Glutamatergic neuron (in vitro differentiated cells): ENCODE measurements around the gene ANO1. TPM values are rescaled to one million over a fixed set of nuclear protein-coding genes. Genes with fewer than 3 reads are reported as not detected.

ENCODE experiments used
- DNase-seq: peaks from one replicate; pipeline ENCODE4 v3.0.0; 2022
- H3K27ac Mint-ChIP-seq: one replicate; pipeline ENCODE4 v1.8.0; 2020; ENCODE audit warnings: mild to moderate bottlenecking, mixed read lengths, inconsistent platforms; ENCODE audit not compliant: unreplicated experiment
- H3K27me3 Mint-ChIP-seq: one replicate; pipeline ENCODE4 v1.8.0; 2020; ENCODE audit warnings: mild to moderate bottlenecking, moderate library complexity, mixed read lengths, inconsistent platforms; ENCODE audit not compliant: unreplicated experiment
- H3K36me3 Mint-ChIP-seq: one replicate; pipeline ENCODE4 v1.8.0; 2020; ENCODE audit warnings: mild to moderate bottlenecking, mixed read lengths, inconsistent platforms; ENCODE audit not compliant: unreplicated experiment
- H3K4me1 Mint-ChIP-seq: one replicate; pipeline ENCODE4 v1.8.0; 2020; ENCODE audit warnings: mild to moderate bottlenecking, low read depth, mixed read lengths, inconsistent platforms; ENCODE audit not compliant: unreplicated experiment
- H3K4me3 Mint-ChIP-seq: one replicate; pipeline ENCODE4 v1.8.0; 2020; ENCODE audit warnings: mild to moderate bottlenecking, mixed read lengths, inconsistent platforms; ENCODE audit not compliant: unreplicated experiment
- H3K9me3 Mint-ChIP-seq: one replicate; pipeline ENCODE4 v1.8.0; 2020; ENCODE audit warnings: mild to moderate bottlenecking, moderate library complexity, mixed read lengths, inconsistent platforms; ENCODE audit not compliant: unreplicated experiment
- total RNA-seq: library from RNA; stranded (reverse); fragmentation: NEBNext Ultra II Directional; extraction: Animal tissue kit (Norgen Biotek cat#: 25700); gene quantifications from one replicate; pipeline ENCODE4 v1.2.1, GENCODE V29; 2021; ENCODE audit not compliant: unreplicated experiment
- TF ChIP-seq, protein P1 (sequence below): fragments of 200-600 bp; sonication (generic); IDR thresholded peaks from one replicate; pipeline ENCODE4 v1.5.0; 2021; ENCODE audit not compliant: partially characterized antibody, unreplicated experiment

ANO1 gene
- total RNA-seq, 1 donor from 2014 or later, result not detected

DNA sequence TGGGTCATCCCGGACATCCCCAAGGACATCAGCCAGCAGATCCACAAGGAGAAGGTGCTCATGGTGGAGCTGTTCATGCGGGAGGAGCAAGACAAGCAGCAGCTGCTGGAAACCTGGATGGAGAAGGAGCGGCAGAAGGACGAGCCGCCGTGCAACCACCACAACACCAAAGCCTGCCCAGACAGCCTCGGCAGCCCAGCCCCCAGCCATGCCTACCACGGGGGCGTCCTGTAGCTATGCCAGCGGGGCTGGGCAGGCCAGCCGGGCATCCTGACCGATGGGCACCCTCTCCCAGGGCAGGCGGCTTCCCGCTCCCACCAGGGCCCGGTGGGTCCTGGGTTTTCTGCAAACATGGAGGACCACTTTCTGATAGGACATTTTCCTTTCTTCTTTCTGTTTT is 109.7 kb downstream of the ANO1 start:
- no peak for DNase-seq
- H3K4me1 Mint-ChIP-seq, result peaks cover 6% of the 10 kb centered on the region
- H3K9me3 Mint-ChIP-seq, result peaks cover 2% of the 10 kb centered on the region
- H3K27me3 Mint-ChIP-seq, result peaks cover 16% of the 10 kb centered on the region
- H3K4me3 Mint-ChIP-seq, result no peak overlapping the region
- TF ChIP-seq, protein P1, sequence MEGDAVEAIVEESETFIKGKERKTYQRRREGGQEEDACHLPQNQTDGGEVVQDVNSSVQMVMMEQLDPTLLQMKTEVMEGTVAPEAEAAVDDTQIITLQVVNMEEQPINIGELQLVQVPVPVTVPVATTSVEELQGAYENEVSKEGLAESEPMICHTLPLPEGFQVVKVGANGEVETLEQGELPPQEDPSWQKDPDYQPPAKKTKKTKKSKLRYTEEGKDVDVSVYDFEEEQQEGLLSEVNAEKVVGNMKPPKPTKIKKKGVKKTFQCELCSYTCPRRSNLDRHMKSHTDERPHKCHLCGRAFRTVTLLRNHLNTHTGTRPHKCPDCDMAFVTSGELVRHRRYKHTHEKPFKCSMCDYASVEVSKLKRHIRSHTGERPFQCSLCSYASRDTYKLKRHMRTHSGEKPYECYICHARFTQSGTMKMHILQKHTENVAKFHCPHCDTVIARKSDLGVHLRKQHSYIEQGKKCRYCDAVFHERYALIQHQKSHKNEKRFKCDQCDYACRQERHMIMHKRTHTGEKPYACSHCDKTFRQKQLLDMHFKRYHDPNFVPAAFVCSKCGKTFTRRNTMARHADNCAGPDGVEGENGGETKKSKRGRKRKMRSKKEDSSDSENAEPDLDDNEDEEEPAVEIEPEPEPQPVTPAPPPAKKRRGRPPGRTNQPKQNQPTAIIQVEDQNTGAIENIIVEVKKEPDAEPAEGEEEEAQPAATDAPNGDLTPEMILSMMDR, result no peak
- H3K27ac Mint-ChIP-seq, result no peak overlapping the region
- H3K36me3 Mint-ChIP-seq, result no peaks in the 10 kb centered on the region

DNA sequence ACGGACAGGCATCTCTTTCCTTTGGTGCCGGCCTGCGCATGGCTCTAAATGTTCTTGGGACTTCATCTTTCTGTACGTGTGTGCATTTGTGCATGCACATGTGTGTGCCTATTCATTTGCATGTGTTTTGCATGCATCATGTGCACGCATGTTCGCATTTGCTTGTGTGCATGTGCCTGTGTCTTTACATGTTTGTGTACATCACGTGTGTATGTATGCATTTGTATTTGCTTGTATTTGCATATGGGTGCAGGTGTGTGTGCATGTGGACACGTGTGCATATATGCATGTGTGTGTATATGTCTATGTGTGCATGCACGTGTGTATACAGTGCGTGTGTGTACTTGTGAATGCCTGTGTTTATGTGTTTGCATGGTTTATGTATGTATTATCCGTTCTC is 111.5 kb downstream of the ANO1 start:
- DNase-seq, result no peak
- Mint-ChIP-seq H3K9me3 (peaks cover 2% of the 10 kb centered on the region), H3K4me1 (peaks cover 6% of the 10 kb centered on the region), H3K36me3 (no peaks in the 10 kb centered on the region), H3K27ac (no peak overlapping the region), H3K4me3 (no peak overlapping the region), H3K27me3 (peaks cover 12% of the 10 kb centered on the region)
- TF ChIP-seq, protein P1, result no peak

DNA sequence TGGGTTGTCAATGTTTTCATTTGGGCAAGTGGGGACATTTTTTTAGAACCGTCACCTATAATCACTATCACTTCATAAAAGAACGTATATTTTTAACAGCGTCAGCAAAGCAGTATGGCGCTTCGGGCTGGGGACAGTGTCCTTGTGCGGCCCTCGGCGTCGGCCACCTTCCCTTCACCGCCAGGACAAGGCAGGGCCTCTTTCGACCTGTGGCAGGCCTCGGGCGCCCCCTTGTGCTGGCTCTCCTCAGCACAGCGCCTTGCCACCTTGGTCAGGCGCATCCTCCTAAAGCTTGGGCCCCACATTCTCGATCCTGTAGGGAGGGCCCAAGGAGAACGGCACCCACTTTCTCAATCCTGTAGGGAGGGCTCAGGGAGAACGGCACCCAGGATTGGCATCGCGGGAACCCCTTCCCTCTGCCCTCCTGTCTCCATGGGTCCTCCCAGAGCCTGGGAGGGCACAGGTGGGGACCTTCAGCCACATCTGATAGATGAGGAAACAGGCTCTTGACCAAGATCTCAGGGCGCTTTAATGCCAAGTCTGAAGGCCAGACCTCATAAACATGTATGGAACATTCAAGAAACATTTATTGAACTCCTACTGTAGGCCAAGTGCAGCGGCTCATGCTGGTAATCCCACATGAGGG is 113.5 kb downstream of the ANO1 start:
- Mint-ChIP-seq H3K4me3 (no peak overlapping the region), H3K27ac (no peak overlapping the region), H3K4me1 (peaks cover 6% of the 10 kb centered on the region), H3K27me3 (peaks cover 12% of the 10 kb centered on the region), H3K36me3 (no peaks in the 10 kb centered on the region), H3K9me3 (peaks cover 2% of the 10 kb centered on the region)
- TF ChIP-seq, protein P1, result peak; percentile 90
- peak; percentile 93 for DNase-seq

DNA sequence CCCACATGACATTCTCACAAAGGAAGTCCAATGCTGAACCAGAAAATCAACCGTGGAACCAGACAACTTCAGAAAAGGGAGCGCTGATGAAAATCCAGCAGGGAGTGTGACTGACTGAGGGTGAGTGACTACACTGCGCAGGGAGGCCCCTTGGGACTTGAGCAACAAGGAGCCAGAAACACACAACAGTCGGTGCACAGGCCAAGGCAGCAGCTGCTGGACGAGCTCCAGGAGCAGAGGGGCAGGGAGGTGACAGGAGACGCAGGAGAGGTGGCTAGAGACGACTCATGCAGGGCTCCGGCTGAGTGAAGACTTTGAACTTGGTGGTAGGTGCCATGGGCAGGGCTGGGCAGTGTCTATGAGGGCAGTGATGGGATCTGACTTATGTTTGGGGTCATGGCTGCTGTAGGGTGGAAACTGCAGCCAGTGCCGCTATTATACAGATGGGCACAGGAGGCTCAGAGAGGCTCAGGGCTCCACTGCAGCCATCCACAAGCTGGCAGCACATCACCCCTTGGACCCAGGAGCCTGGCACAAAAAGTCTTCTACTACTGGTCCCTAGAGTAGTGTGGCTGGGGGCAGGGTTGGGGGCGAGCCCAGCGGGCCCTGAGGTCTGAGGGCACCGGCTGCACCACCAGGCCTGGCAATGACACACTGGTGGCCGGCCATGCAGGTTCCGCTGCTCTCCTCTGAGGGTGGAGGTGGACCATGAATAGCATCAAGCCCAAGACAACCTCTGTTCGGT is 114.7 kb downstream of the ANO1 start:
- H3K4me3 Mint-ChIP-seq, result no peak overlapping the region
- TF ChIP-seq, protein P1, result no peak
- no peaks in the 10 kb centered on the region for H3K36me3 Mint-ChIP-seq
- no peak overlapping the region for H3K27ac Mint-ChIP-seq
- peaks cover 12% of the 10 kb centered on the region for H3K27me3 Mint-ChIP-seq
- peaks cover 6% of the 10 kb centered on the region for H3K4me1 Mint-ChIP-seq
- peaks cover 2% of the 10 kb centered on the region for H3K9me3 Mint-ChIP-seq
- DNase-seq, result peak; percentile 46
